A549 (cell line): ENCODE results near the gene AFAP1. TPM values are rescaled to one million over a fixed set of nuclear protein-coding genes. Genes with fewer than 3 reads are reported as not detected.

Experiments
- ATAC-seq, 2 experiments: fragments of 200-7000 bp in 1 of 2; fragments of >200 bp in 1 of 2; cut with Nextera tagmentation in 1 of 2; cut with Tn5 transposase in 1 of 2; 3 replicates each; pipeline versions ENCODE4 v1.8.0 to v1.9.1; 2018 to 2020; ENCODE audit warnings: mild to moderate bottlenecking in 1 of 2, moderate library complexity in 1 of 2
- CTCF ChIA-PET: fragments of 300-600 bp; sonication (Branson Sonifier 250); formaldehyde crosslinking; extraction: SDS; loops from one replicate; lab custom pipeline; 2021; ENCODE audit warnings: antibody characterized with exemption, inconsistent platforms; lab: Yijun Ruan, JAX
- POLR2A ChIA-PET: fragments of 350-600 bp; formaldehyde crosslinking; extraction: SDS; loops from one replicate; lab custom pipeline; 2021; ENCODE audit warnings: antibody characterized with exemption, inconsistent platforms; lab: Yijun Ruan, JAX
- DNase-seq, 2 experiments: peaks; one replicate each; pipeline versions ENCODE4 v3.0.0 to v3.0.0-alpha.2; 2011 to 2016; ENCODE audit warnings: low read depth in 1 of 2, low spot score in 1 of 2
- FAIRE-seq: peaks from 2 replicates; lab custom pipeline; 2011; peaks lifted over from hg19 to GRCh38; lab: Jason Lieb, UNC
- H3K27ac ChIP-seq, 2 experiments: fragments of >200 bp; sonication (Bioruptor Twin); formaldehyde crosslinking; 3 replicates each; pipeline ENCODE4 v1.5.1; 2016 to 2017
- H3K4me1 ChIP-seq: fragments of >200 bp; sonication (Bioruptor Twin); formaldehyde crosslinking; 3 replicates; pipeline ENCODE4 v1.6.1; 2016
- H3K4me2 ChIP-seq: fragments of >200 bp; sonication (Bioruptor Twin); formaldehyde crosslinking; 3 replicates; pipeline ENCODE4 v1.6.1; 2016
- H3K4me3 ChIP-seq: fragments of >200 bp; sonication (Bioruptor Twin); formaldehyde crosslinking; 3 replicates; pipeline ENCODE4 v1.5.1; 2016
- H3K9me3 ChIP-seq: fragments of >200 bp; sonication (Bioruptor Twin); formaldehyde crosslinking; 3 replicates; pipeline ENCODE4 v1.6.1; 2016
- BCL3 ChIP-seq: fragments of >200 bp; sonication (Bioruptor Twin); formaldehyde crosslinking; IDR thresholded peaks from 3 replicates; pipeline ENCODE4 v1.6.1; 2016
- BHLHE40 ChIP-seq: IDR thresholded peaks from 2 replicates; pipeline ENCODE4 v1.6.1; 2012; ENCODE audit warnings: low read depth, low read length, inconsistent platforms
- CBX8 ChIP-seq: fragments of 200-600 bp; sonication (generic); IDR thresholded peaks from 2 replicates; pipeline ENCODE4 v1.6.1; 2016
- CHD4 ChIP-seq: fragments of 200-600 bp; sonication (generic); IDR thresholded peaks from 2 replicates; pipeline ENCODE4 v1.6.1; 2016; ENCODE audit warnings: antibody characterized with exemption, mild to moderate bottlenecking, borderline replicate concordance
- EHF ChIP-seq: fragments of 250-450 bp; sonication (Bioruptor Pico); IDR thresholded peaks from 2 replicates; pipeline ENCODE4 v1.5.0; 2020; ENCODE audit warnings: mild to moderate bottlenecking
- EHMT2 ChIP-seq: fragments of 200-600 bp; sonication (generic); IDR thresholded peaks from 2 replicates; pipeline ENCODE4 v1.6.1; 2016; ENCODE audit warnings: antibody characterized with exemption, low read depth, mild to moderate bottlenecking, moderate library complexity
- EP300 ChIP-seq, 2 experiments: fragments of >200 bp; sonication (Bioruptor Twin); formaldehyde crosslinking; IDR thresholded peaks; 2 replicates in 1 of 2; 3 replicates in 1 of 2; pipeline ENCODE4 v1.6.1; 2016 to 2017
- ESRRA ChIP-seq: fragments of 150-350 bp; IDR thresholded peaks from 2 replicates; pipeline ENCODE4 v1.6.1; 2014; ENCODE audit warnings: mild to moderate bottlenecking, low read length, borderline replicate concordance
- FOXS1 ChIP-seq: fragments of 250-450 bp; sonication (Bioruptor Pico); IDR thresholded peaks from 2 replicates; pipeline ENCODE4 v1.5.0; 2020; ENCODE audit warnings: mild to moderate bottlenecking, moderate library complexity
- HEYL ChIP-seq: fragments of 250-450 bp; sonication (Bioruptor Pico); IDR thresholded peaks from 2 replicates; pipeline ENCODE4 v1.8.0; 2021; ENCODE audit warnings: mild to moderate bottlenecking, moderate library complexity
- HMGXB4 ChIP-seq: fragments of 250-450 bp; sonication (Bioruptor Pico); IDR thresholded peaks from 2 replicates; pipeline ENCODE4 v1.5.0; 2021; ENCODE audit warnings: mild to moderate bottlenecking, moderate library complexity, borderline replicate concordance
- HOXA7 ChIP-seq: fragments of 250-450 bp; sonication (Bioruptor Pico); IDR thresholded peaks from 2 replicates; pipeline ENCODE4 v1.5.0; 2020; ENCODE audit warnings: mild to moderate bottlenecking, moderate library complexity
- HOXB5 ChIP-seq: fragments of 250-450 bp; sonication (Bioruptor Pico); IDR thresholded peaks from 2 replicates; pipeline ENCODE4 v1.5.0; 2020; ENCODE audit warnings: mild to moderate bottlenecking, moderate library complexity
- MAFK ChIP-seq: fragments of 450-650 bp; IDR thresholded peaks from 2 replicates; pipeline ENCODE4 v1.6.1; 2014; ENCODE audit not compliant: partially characterized antibody
- MAX ChIP-seq: IDR thresholded peaks from 2 replicates; pipeline ENCODE4 v1.6.1; 2012
- NFE2L2 ChIP-seq: fragments of 150-350 bp; conservative IDR thresholded peaks from 2 replicates; pipeline ENCODE4 v1.6.1; 2014; ENCODE audit warnings: low read length
- NR3C1 ChIP-seq: fragments of >200 bp; sonication (Bioruptor Twin); formaldehyde crosslinking; IDR thresholded peaks from 3 replicates; pipeline ENCODE4 v1.6.1; 2017
- PHF8 ChIP-seq: fragments of 200-600 bp; sonication (generic); IDR thresholded peaks from 2 replicates; pipeline ENCODE4 v1.6.1; 2016; ENCODE audit warnings: low read depth, mild to moderate bottlenecking, antibody characterized with exemption, moderate library complexity, borderline replicate concordance
- POLR2A ChIP-seq: IDR thresholded peaks from 2 replicates; pipeline ENCODE4 v1.6.1; 2012; ENCODE audit warnings: mild to moderate bottlenecking, low read length
- POLR2AphosphoS2 ChIP-seq: conservative IDR thresholded peaks from 2 replicates; pipeline ENCODE4 v1.6.1; 2012; ENCODE audit warnings: low read length, improper control_type of control experiment, inconsistent platforms
- RAD21 ChIP-seq, 2 experiments: fragments of >200 bp in 1 of 2; sonication (Bioruptor Twin) in 1 of 2; formaldehyde crosslinking in 1 of 2; IDR thresholded peaks in 1 of 2; conservative IDR thresholded peaks in 1 of 2; 2 replicates in 1 of 2; 3 replicates in 1 of 2; pipeline ENCODE4 v1.6.1; 2012 to 2018; ENCODE audit warnings: inconsistent platforms in 1 of 2
- RARB ChIP-seq: fragments of 250-450 bp; sonication (Bioruptor Pico); IDR thresholded peaks from 2 replicates; pipeline ENCODE4 v1.8.0; 2021; ENCODE audit warnings: mild to moderate bottlenecking, moderate library complexity
- RNF2 ChIP-seq: fragments of 200-600 bp; sonication (generic); IDR thresholded peaks from 2 replicates; pipeline ENCODE4 v1.6.1; 2016; ENCODE audit warnings: low read depth, mild to moderate bottlenecking, antibody characterized with exemption, moderate library complexity, borderline replicate concordance
- SMC3 ChIP-seq: fragments of >200 bp; sonication (Bioruptor Twin); formaldehyde crosslinking; IDR thresholded peaks from 3 replicates; pipeline ENCODE4 v1.6.1; 2018; ENCODE audit warnings: inconsistent platforms
- SREBF2 ChIP-seq: fragments of 450-650 bp; IDR thresholded peaks from 2 replicates; pipeline ENCODE4 v1.6.1; 2014; ENCODE audit warnings: mild to moderate bottlenecking, moderate library complexity
- USF2 ChIP-seq: fragments of 450-650 bp; IDR thresholded peaks from 2 replicates; pipeline ENCODE4 v1.6.1; 2014; ENCODE audit warnings: antibody characterized with exemption
- WGBS: methylation state at CpG from one replicate; pipeline ENCODE4 v1.1.6; 2017; ENCODE audit errors: missing lambda C conversion rate; 5-methylcytosine and 5-hydroxymethylcytosine counted together
- polyA plus RNA-seq, 4 experiments: library from polyadenylated mRNA; depleted of rRNA in 3 of 4; stranded (reverse); fragments of >200 nt; fragmentation: RNase III in 1 of 4; extraction: RNeasy Plus Mini Kit Qiagen cat#74134 plus additional on column Dnase treatment in 1 of 4; gene quantifications; 2 replicates in 3 of 4; 3 replicates in 1 of 4; pipeline ENCODE4 v1.2.3, GENCODE V29; 2011 to 2017

Gene AFAP1
- polyA plus RNA-seq, 2 of the 4 experiments (the other 2 are of a cell fraction) = 25.4 to 29.6 TPM

- H3K4me1 ChIP-seq = no peaks in the 10 kb centered on the region
- no peak overlapping the region for H3K27ac ChIP-seq
- no peaks in the 10 kb centered on the region for H3K9me3 ChIP-seq
- TF ChIP-seq HOXB5 (CRISPR knock-in tag) = no peak
- TF ChIP-seq EHMT2 = no peak
- no peak for TF ChIP-seq RAD21 (conservative IDR thresholded peaks at IDR 0.05 in 1 of 2, IDR thresholded peaks at IDR 0.05 in 1 of 2)
- TF ChIP-seq PHF8 = no peak
- no peak for TF ChIP-seq MAFK
- TF ChIP-seq POLR2A = no peak
- no peak for TF ChIP-seq NR3C1
- no peak for TF ChIP-seq USF2
- FAIRE-seq (no peak), DNase-seq (no peak), ATAC-seq (no peak)
- H3K4me2 ChIP-seq = no peak overlapping the region
- POLR2A ChIA-PET = no interaction called here
- CTCF ChIA-PET = interaction anchor here (1.5 kb wide), 1 partner anchor 8 kb away, joined by 3 read pairs; no protein-coding TSS in a partner anchor
- no peak overlapping the region for H3K4me3 ChIP-seq
- 87% methylated on average over 17 of the region's 22 CpGs for WGBS
Measured at GRCh38 chr4:7726665-7727413, 212.8 kb downstream of the AFAP1 start.

GRCh38 chr4:7725951-7726350, 213.7 kb downstream of the AFAP1 start:
- H3K4me3 ChIP-seq = no peak overlapping the region
- ChIA-PET CTCF (interaction anchor here (0.9 kb wide), 1 partner anchor 302 kb away, joined by 3 read pairs; no protein-coding TSS in a partner anchor), POLR2A (no interaction called here)
- peak in 1 of 2 experiments; percentile 47; a peak in 2 of 6 replicates for ATAC-seq
- DNase-seq = no peak
- H3K4me2 ChIP-seq = no peak overlapping the region
- TF ChIP-seq HEYL (CRISPR knock-in tag) = no peak
- TF ChIP-seq USF2 = 0 out of 2 replicates have a peak, but pooled peaks have one; percentile 22
- 0% methylated on average over 2 of the region's 9 CpGs for WGBS
- H3K27ac ChIP-seq = no peak overlapping the region
- no peaks in the 10 kb centered on the region for H3K9me3 ChIP-seq
- FAIRE-seq = no peak
- H3K4me1 ChIP-seq = no peaks in the 10 kb centered on the region

GRCh38 chr4:7723625-7724024, 216.0 kb downstream of the AFAP1 start:
- H3K4me1 ChIP-seq = no peaks in the 10 kb centered on the region
- DNase-seq = no peak
- no peak overlapping the region for H3K4me3 ChIP-seq
- no peaks in the 10 kb centered on the region for H3K9me3 ChIP-seq
- no peak overlapping the region for H3K27ac ChIP-seq
- TF ChIP-seq SMC3 (no peak), FOXS1 (CRISPR knock-in tag) (no peak), EP300 (IDR thresholded peaks at IDR 0.05) (no peak), CHD4 (no peak), HOXA7 (CRISPR knock-in tag) (no peak), RNF2 (no peak), BCL3 (no peak), EHF (CRISPR knock-in tag) (no peak), BHLHE40 (no peak), MAFK (no peak), POLR2AphosphoS2 (no peak), CBX8 (no peak), RARB (no peak), MAX (no peak), HMGXB4 (no peak), SREBF2 (no peak), NFE2L2 (no peak), ESRRA (no peak)
- TF ChIP-seq, all 56 proteins: peak for 0
- POLR2A ChIA-PET = no interaction called here
- 84% methylated on average over 6 of the region's 16 CpGs for WGBS
- H3K4me2 ChIP-seq = no peak overlapping the region
- no peak for ATAC-seq
- CTCF ChIA-PET = interaction anchor here (1.0 kb wide), 1 partner anchor 236 kb away, joined by 3 read pairs; no protein-coding TSS in a partner anchor
- FAIRE-seq = no peak
